Activated T-cell treated with anti-CD3 and anti-CD28 coated beads, Interleukin-2, amount 50 U/mL, for 72 hours (primary cell): Measurements from ENCODE around the gene DHRS2. TPM values are rescaled to one million over a fixed set of nuclear protein-coding genes. Genes with fewer than 3 reads are reported as not detected.
"Not testable (repeated sequence)": the region's sequence is repeated elsewhere in the genome, so short reads cannot be mapped to it uniquely, and the experiment has no call there.

ENCODE experiments used
- ATAC-seq, 2 donors: fragments of 150-1000 bp; cut with Tn5 transposase; replicated peaks in 1 of 2; 2 replicates each; pipeline ENCODE4 v1.10.0; 2021; ENCODE audit warnings: moderate library complexity in 2 of 2, mild to moderate bottlenecking in 1 of 2
- DNase-seq, 2 donors: peaks; one replicate each; pipeline ENCODE4 v3.0.0; 2021 to 2022; ENCODE audit warnings: mixed read lengths in 1 of 2
- H3K27ac Mint-ChIP-seq: one replicate; pipeline ENCODE4 v1.8.0; 2022; ENCODE audit warnings: mild to moderate bottlenecking, moderate library complexity, mixed read lengths
- H3K27me3 Mint-ChIP-seq: one replicate; pipeline ENCODE4 v1.8.0; 2022; ENCODE audit warnings: low read depth, mixed read lengths
- H3K36me3 Mint-ChIP-seq, 2 donors: one replicate each; pipeline ENCODE4 v1.8.0; 2022; ENCODE audit warnings: mixed read lengths in 2 of 2, mild to moderate bottlenecking in 1 of 2; ENCODE audit not compliant: insufficient read depth in 2 of 2
- H3K4me1 Mint-ChIP-seq: one replicate; pipeline ENCODE4 v1.8.0; 2022; ENCODE audit warnings: low read depth, mixed read lengths
- H3K4me3 Mint-ChIP-seq, 2 donors: one replicate each; pipeline ENCODE4 v1.8.0; 2022; ENCODE audit warnings: mild to moderate bottlenecking in 2 of 2, mixed read lengths in 2 of 2, moderate library complexity in 2 of 2
- H3K9me3 Mint-ChIP-seq, 2 donors: one replicate each; pipeline ENCODE4 v1.8.0; 2022; ENCODE audit warnings: mixed read lengths in 2 of 2
- total RNA-seq, 2 donors: library from RNA; stranded (reverse); gene quantifications; one replicate each; pipeline ENCODE4 v1.2.3, GENCODE V29; 2022

The DHRS2 gene, protein sequence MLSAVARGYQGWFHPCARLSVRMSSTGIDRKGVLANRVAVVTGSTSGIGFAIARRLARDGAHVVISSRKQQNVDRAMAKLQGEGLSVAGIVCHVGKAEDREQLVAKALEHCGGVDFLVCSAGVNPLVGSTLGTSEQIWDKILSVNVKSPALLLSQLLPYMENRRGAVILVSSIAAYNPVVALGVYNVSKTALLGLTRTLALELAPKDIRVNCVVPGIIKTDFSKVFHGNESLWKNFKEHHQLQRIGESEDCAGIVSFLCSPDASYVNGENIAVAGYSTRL
- 10 to 100 TPM in 1 of 2 donors, 1 to 10 TPM in 1; 5.0 to 10.6 TPM for total RNA-seq

- Mint-ChIP-seq H3K36me3 (no peaks in the 10 kb centered on the region), H3K4me3 (no peak within 1 kb of the TSS), H3K27me3 (no peaks in the 10 kb centered on the region), H3K4me1 (peaks cover 9% of the 10 kb centered on the region), H3K27ac (no peak within 1 kb of the TSS), H3K9me3 (no peaks in the 10 kb centered on the region)
- ATAC-seq (no peak), DNase-seq (no peak)
Observed at GRCh38 chr14:23636317-23637211, at the start of gene DHRS2. Gene DHRS2, plus strand, starts transcription at chr14:23636364. Its CDS starts 2,501 bp downstream, at chr14:23638865.

DNA sequence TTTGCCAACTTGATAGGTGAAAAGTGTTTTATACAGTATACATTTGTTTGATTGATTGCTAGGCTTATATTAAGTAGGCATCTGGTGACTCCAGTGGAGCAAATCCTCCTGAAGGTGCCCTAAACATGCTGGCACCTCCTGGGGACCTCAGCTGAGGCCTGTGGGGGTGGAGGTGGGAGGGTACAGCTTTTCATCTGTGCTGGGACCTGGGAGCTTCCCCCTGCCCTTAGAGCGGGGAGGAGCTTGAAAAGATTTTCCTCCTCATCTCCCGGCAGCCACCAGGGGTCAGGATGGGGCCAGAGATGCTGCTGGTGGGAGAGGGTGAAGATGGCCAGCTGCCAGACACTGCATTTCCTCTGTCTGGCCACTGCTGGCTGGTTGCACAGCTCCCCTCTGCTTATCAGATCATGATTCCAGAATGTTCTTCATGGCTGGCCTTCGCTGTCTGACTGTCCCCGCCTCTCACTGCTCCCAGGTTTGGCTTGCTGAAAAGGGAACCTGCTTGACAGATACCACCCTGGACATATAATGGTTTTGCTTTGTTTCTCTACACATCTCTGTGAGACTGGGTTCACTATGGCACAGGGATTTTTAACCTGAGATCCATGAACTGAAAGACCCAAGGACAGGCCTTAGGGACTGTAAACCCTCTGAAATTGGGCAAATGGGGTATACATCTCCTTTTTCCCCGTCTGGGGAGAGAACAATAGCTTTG lies 47.1 kb upstream of the DHRS2 start:
- Mint-ChIP-seq H3K27me3 (peaks cover 18% of the 10 kb centered on the region), H3K4me1 (peaks cover 7% of the 10 kb centered on the region), H3K27ac (no peak overlapping the region), H3K36me3 (no peaks in the 10 kb centered on the region), H3K4me3 (no peak overlapping the region), H3K9me3 (no peaks in the 10 kb centered on the region)
- peak; percentile 87 for DNase-seq
- peak; percentile 100 for ATAC-seq

GRCh38 chr14:23589606-23590005 lies 46.6 kb upstream of the DHRS2 start:
- no peaks in the 10 kb centered on the region for H3K9me3 Mint-ChIP-seq
- DNase-seq, result no peak
- ATAC-seq, result no peak
- peaks cover 14% of the 10 kb centered on the region for H3K27me3 Mint-ChIP-seq
- peaks cover 7% of the 10 kb centered on the region for H3K4me1 Mint-ChIP-seq
- no peak overlapping the region for H3K27ac Mint-ChIP-seq
- H3K36me3 Mint-ChIP-seq, result no peaks in the 10 kb centered on the region
- no peak overlapping the region for H3K4me3 Mint-ChIP-seq

GRCh38 chr14:23590198-23590597 lies 46.0 kb upstream of the DHRS2 start:
- Mint-ChIP-seq H3K27me3 (peaks cover 14% of the 10 kb centered on the region), H3K27ac (no peak overlapping the region), H3K4me1 (peaks cover 7% of the 10 kb centered on the region), H3K36me3 (no peaks in the 10 kb centered on the region), H3K9me3 (no peaks in the 10 kb centered on the region), H3K4me3 (no peak overlapping the region)
- DNase-seq, result no peak
- ATAC-seq, result no peak

DNA sequence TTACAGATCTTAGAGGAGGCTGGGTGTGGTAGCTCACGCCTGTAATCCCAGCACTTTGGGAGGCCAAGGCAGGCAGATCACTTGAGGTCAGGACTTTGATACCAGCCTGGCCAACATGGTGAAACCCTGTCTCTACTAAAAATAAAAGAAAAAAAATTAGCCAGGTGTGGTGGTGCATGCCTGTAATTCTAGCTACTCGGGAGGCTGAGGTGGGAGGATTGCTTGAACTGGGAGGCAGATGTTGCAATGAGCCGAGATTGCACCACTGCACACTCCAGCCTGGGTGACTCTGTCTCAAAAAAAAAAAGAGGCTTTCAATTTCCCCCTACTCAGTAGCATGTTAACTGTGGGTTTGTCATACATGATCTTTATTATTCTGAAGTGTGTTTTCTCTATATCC lies 42.0 kb upstream of the DHRS2 start:
- not testable (repeated sequence) for H3K27me3 Mint-ChIP-seq, H3K4me1 Mint-ChIP-seq, H3K4me3 Mint-ChIP-seq, H3K27ac Mint-ChIP-seq, H3K36me3 Mint-ChIP-seq, DNase-seq, H3K9me3 Mint-ChIP-seq, ATAC-seq

DNA sequence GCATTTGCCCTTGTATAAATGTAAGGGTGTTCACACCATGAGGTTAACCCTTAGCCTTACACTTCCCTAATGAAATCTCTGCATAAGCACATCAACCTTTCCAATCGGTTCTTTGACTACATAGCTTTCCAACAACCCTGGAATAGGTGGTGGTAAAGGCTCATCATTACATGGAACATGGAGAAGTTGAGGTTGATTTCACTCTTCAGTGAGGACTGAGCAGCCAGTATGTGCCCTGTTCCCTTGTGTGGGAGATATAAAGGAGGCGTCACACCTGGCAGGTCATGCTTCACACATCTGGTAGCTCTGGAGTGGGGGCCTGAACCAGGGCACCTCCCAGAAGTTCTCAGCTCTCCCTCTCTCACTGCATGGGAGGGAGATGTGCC lies 35.8 kb upstream of the DHRS2 start:
- Mint-ChIP-seq H3K4me3 (no peak overlapping the region), H3K27ac (no peak overlapping the region), H3K27me3 (no peaks in the 10 kb centered on the region), H3K4me1 (peaks cover under 1% of the 10 kb centered on the region), H3K9me3 (peaks cover 0 to 2% of the 10 kb centered on the region in 2 donors), H3K36me3 (peaks cover 0 to 4% of the 10 kb centered on the region in 2 donors)
- ATAC-seq (no peak), DNase-seq (no peak)

DNA sequence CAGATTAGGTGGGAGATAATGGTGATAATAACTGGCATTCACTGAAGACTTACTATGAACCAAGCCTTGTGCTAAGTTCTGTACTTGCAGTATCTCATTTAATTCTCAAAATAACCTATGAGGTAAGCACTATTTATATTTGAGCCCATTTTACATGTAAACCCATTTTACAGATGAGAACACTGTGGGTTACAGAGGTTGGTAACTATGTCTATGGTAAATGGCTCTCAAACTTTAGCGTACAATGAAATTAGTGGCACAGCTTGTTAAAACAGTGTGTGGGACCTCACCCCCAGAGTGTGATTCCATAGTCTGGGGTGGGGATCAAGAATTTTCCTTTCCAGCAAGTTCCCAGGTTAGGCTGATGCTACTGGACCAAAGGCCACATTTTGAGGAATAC lies 35.4 kb upstream of the DHRS2 start:
- Mint-ChIP-seq H3K4me1 (peaks cover 5% of the 10 kb centered on the region), H3K27ac (no peak overlapping the region)
- ATAC-seq, result no peak

GRCh38 chr14:23601424-23601823 lies 34.7 kb upstream of the DHRS2 start:
- Mint-ChIP-seq H3K9me3 (peaks cover 0 to 2% of the 10 kb centered on the region in 2 donors), H3K27me3 (no peaks in the 10 kb centered on the region), H3K4me3 (no peak overlapping the region), H3K27ac (no peak overlapping the region), H3K36me3 (peaks cover 0 to 4% of the 10 kb centered on the region in 2 donors), H3K4me1 (peaks cover 11% of the 10 kb centered on the region)
- ATAC-seq (no peak), DNase-seq (no peak)

More for the DNA sequence above, 35.4 kb upstream of the DHRS2 start:
- Mint-ChIP-seq H3K4me3 (no peak overlapping the region), H3K9me3 (peaks cover 0 to 2% of the 10 kb centered on the region in 2 donors), H3K27me3 (no peaks in the 10 kb centered on the region), H3K36me3 (peaks cover 0 to 4% of the 10 kb centered on the region in 2 donors)
- DNase-seq, result no peak

DNA sequence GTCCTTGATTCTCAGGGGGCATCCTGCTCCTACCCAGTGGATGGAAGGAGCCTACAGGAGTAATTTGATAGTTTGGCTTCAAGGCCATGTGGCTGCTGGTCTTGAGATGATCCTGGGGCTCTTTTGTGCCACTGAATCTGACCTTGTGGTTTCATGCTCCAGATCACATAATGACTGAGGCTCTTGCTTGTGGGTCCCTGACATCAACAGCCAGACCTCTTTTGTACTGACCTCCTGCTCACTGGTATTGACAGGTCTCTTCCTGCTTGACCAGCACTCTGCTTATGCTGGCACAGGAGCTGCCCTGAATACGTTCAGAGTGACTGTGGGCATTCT lies 34.4 kb upstream of the DHRS2 start:
- H3K27ac Mint-ChIP-seq, result no peak overlapping the region
- ATAC-seq, result no peak
- H3K4me3 Mint-ChIP-seq, result no peak overlapping the region
- peaks cover 0 to 2% of the 10 kb centered on the region in 2 donors for H3K9me3 Mint-ChIP-seq
- H3K36me3 Mint-ChIP-seq, result peaks cover 0 to 4% of the 10 kb centered on the region in 2 donors
- peaks cover 15% of the 10 kb centered on the region for H3K4me1 Mint-ChIP-seq
- DNase-seq, result no peak
- no peaks in the 10 kb centered on the region for H3K27me3 Mint-ChIP-seq

GRCh38 chr14:23602181-23603095 lies 33.7 kb upstream of the DHRS2 start:
- Mint-ChIP-seq H3K36me3 (peaks cover 0 to 4% of the 10 kb centered on the region in 2 donors), H3K27me3 (no peaks in the 10 kb centered on the region), H3K4me1 (peaks cover 22% of the 10 kb centered on the region), H3K27ac (no peak overlapping the region), H3K4me3 (no peak overlapping the region), H3K9me3 (peaks cover 0 to 2% of the 10 kb centered on the region in 2 donors)
- ATAC-seq, result no peak
- DNase-seq, result no peak

- Mint-ChIP-seq H3K4me3 (no peak overlapping the region), H3K27me3 (no peaks in the 10 kb centered on the region), H3K9me3 (peaks cover 0 to 2% of the 10 kb centered on the region in 2 donors), H3K4me1 (peaks cover 22% of the 10 kb centered on the region), H3K36me3 (peaks cover 0 to 4% of the 10 kb centered on the region in 2 donors), H3K27ac (no peak overlapping the region)
- no peak for ATAC-seq
- DNase-seq, result no peak
Observed at GRCh38 chr14:23603103-23603502, 33.1 kb upstream of the DHRS2 start.

DNA sequence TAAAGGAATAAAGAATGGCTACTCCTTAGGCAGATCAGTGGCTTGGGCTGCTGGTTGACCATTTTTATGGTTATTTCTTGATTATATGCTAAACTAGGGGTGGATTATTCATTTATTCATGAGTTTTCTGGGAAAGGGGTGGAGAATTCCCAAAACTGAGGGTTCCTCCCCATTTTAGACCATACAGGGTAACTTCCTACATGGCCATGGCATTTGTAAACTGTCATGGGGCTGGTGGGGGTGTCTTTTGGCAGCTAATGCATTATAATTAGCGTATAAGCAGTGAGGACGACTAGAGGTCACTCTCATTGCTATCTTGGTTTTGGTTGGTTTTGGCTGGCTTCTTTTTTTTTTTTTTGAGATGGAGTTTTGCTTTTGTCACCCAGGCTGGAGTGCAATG lies 32.0 kb upstream of the DHRS2 start:
- no peak overlapping the region for H3K27ac Mint-ChIP-seq
- peaks cover 4 to 7% of the 10 kb centered on the region in 2 donors for H3K9me3 Mint-ChIP-seq
- DNase-seq (no peak), ATAC-seq (no peak)
- H3K27me3 Mint-ChIP-seq, result no peaks in the 10 kb centered on the region
- H3K4me3 Mint-ChIP-seq, result no peak overlapping the region
- peaks cover 28% of the 10 kb centered on the region for H3K4me1 Mint-ChIP-seq
- H3K36me3 Mint-ChIP-seq, result peaks cover 3 to 8% of the 10 kb centered on the region in 2 donors
